ENCODE measurements around the gene TNS1. TPM values are rescaled to one million over a fixed set of nuclear protein-coding genes. Genes with fewer than 3 reads are reported as not detected.
"Not testable (repeated sequence)": the region's sequence is repeated elsewhere in the genome, so short reads cannot be mapped to it uniquely, and the experiment has no call there.

The TNS1 gene
- total RNA-seq, 1 donor from 2014 or later: 1,334 TPM

DNA sequence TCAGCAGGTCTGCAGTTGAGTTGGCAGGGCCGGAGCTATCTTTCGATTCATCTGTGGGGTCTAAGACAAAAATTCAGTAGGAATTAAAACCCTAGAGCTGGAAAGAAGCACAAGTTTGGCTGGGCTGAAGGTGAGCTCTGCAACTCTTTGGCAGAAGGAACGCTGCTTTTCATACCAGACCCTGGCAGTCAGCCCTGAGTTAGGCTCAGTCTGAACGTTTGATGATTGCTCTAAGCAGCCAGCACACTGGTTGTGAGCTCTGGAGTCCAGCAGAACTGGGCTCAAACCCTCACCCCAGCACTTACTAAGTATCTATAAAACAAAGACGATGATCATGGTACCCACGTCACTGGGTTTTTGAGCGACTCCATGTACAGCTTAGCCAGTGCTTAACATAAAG is 192.5 kb downstream of the TNS1 start:
- Histone ChIP-seq H3K4me1 (peaks cover 5 to 33% of the 10 kb centered on the region in 2 donors), H3K36me3 (peaks cover 94 to 95% of the 10 kb centered on the region in 2 donors), H3K27ac (no peak overlapping the region)

DNA sequence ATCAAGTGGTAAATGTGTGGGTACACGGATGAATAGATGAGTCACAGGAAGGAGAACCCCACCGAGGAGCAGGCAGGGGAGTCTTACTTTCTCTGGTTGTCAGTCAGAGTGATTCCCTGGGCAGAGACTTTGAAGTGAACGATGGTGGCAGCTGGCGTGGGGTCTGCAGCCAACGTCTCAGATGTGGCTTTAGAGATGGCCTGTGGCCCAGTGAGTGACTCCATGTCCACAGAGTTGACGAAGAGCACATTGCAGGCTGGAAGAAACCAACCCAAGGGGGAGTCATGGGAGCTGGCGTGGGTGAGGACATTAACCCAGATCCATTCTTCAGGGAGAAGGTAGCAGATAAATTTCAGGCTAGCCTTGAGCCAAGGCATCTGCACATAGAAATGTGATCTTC is 193.1 kb downstream of the TNS1 start:
- no peak for DNase-seq (ENCODE audit: low spot score in 2 of 2)
- H3K27me3 ChIP-seq: no peaks in the 10 kb centered on the region
- H3K4me1 ChIP-seq: peaks cover 5 to 37% of the 10 kb centered on the region in 2 donors
- intact Hi-C loops (cut with DNase I): no loop called here
- H3K4me3 ChIP-seq: no peak overlapping the region
- no peak overlapping the region for H3K27ac ChIP-seq
- no peaks in the 10 kb centered on the region for H3K9me3 ChIP-seq
- H3K36me3 ChIP-seq: peaks cover 94 to 95% of the 10 kb centered on the region in 2 donors
- TF ChIP-seq, protein P1, sequence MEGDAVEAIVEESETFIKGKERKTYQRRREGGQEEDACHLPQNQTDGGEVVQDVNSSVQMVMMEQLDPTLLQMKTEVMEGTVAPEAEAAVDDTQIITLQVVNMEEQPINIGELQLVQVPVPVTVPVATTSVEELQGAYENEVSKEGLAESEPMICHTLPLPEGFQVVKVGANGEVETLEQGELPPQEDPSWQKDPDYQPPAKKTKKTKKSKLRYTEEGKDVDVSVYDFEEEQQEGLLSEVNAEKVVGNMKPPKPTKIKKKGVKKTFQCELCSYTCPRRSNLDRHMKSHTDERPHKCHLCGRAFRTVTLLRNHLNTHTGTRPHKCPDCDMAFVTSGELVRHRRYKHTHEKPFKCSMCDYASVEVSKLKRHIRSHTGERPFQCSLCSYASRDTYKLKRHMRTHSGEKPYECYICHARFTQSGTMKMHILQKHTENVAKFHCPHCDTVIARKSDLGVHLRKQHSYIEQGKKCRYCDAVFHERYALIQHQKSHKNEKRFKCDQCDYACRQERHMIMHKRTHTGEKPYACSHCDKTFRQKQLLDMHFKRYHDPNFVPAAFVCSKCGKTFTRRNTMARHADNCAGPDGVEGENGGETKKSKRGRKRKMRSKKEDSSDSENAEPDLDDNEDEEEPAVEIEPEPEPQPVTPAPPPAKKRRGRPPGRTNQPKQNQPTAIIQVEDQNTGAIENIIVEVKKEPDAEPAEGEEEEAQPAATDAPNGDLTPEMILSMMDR (IDR thresholded peaks at IDR 0.05): no peak

More for the DNA sequence above, 192.5 kb downstream of the TNS1 start:
- H3K27me3 ChIP-seq: no peaks in the 10 kb centered on the region
- H3K4me3 ChIP-seq: no peak overlapping the region
- no peaks in the 10 kb centered on the region for H3K9me3 ChIP-seq
- intact Hi-C loops (cut with DNase I): no loop called here
- DNase-seq (ENCODE audit: low spot score in 2 of 2): no peak
- TF ChIP-seq, protein P1 (IDR thresholded peaks at IDR 0.05): no peak

DNA sequence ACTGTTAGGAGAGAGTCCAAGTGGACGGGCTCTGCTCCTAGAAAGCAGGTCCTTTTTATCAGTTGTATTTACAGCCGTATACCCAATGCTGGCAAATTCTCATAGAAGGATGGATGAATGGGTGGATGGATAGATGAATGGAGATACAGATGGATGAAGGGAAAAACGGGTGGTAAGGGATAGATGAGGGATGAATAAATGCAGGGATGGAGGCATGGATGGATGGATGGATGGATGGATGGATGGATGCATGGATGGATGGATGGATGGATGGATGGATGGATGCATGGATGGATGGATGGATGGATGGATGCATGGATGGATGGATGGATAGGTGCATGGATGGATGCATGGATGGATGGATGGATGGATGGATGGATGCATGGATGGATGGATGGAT is 193.8 kb downstream of the TNS1 start:
- peaks cover 5 to 41% of the 10 kb centered on the region in 2 donors for H3K4me1 ChIP-seq
- H3K4me3 ChIP-seq; DNase-seq (ENCODE audit: low spot score in 2 of 2); intact Hi-C loops (cut with DNase I); H3K9me3 ChIP-seq; H3K27me3 ChIP-seq: not testable (repeated sequence)
- H3K27ac ChIP-seq: peak overlapping the region; percentile 4 to 39
- peaks cover 94 to 95% of the 10 kb centered on the region in 2 donors for H3K36me3 ChIP-seq

DNA sequence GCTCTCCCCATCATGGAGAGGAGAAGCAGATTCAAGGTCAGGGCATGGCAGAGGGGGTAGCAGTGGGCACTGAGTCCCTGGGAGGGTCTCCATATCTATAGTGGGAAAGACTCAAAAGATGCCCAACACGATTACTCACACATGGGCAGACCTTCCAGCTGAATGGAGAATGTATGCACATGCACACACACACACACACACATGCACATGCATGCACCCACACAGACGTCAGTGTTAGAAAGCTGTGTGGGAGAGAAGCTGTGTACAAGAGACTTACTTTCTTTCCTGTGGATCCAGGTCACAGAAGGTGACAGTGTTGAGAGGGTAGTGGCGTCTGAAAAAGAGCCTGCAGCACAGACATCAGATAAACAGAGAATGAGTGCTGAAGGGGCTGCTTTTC is 194.5 kb downstream of the TNS1 start:
- intact Hi-C loops (cut with DNase I): no loop called here
- no peak overlapping the region for H3K4me3 ChIP-seq
- no peaks in the 10 kb centered on the region for H3K27me3 ChIP-seq
- no peaks in the 10 kb centered on the region for H3K9me3 ChIP-seq
- peaks cover 94 to 95% of the 10 kb centered on the region in 2 donors for H3K36me3 ChIP-seq
- H3K4me1 ChIP-seq: peaks cover 5 to 41% of the 10 kb centered on the region in 2 donors
- peak overlapping the region; percentile 4 to 39 for H3K27ac ChIP-seq
- TF ChIP-seq, protein P1 (IDR thresholded peaks at IDR 0.05): no peak
- no peak for DNase-seq (ENCODE audit: low spot score in 2 of 2)

DNA sequence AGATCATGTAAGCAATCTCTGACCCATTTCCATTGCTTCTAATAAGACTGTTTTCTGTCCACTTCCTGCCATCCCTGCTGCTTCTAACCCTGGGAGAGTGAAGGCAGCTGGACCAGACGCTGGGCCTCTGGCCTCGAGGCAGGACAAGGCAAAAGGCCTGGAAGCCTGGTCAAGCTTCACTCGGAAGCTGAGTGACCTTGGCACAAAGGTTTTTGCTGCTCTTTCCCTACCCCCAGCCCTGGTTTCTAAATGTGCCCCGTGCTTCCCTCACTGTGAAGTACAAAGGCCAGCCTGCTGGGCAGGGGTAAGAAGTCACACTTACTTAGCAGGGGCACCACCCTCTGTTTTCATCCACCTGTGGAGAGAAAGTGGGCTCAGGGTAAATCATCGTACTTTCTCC is 195.0 kb downstream of the TNS1 start:
- peaks cover 94 to 95% of the 10 kb centered on the region in 2 donors for H3K36me3 ChIP-seq
- no peak overlapping the region for H3K4me3 ChIP-seq

DNA sequence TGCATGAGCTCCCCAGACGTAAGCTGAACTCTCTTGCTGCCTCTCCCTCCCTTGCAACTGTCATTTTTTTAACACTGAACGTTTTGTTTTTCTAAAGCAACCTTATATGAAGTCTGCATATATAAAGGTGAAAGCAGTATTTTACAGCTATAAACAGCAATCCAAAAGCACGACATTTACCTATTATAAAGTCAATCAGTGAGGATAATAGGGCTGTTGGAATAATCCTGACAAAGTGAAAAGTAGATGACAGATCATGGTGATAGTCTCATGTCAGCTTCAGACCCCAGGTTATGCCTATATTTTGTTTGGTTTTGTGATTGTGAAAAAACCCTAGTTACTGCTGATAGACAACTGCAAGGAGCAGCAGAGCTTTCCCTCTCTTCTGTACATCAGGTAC is 195.8 kb downstream of the TNS1 start:
- Histone ChIP-seq H3K4me3 (no peak overlapping the region), H3K4me1 (peaks cover 5 to 41% of the 10 kb centered on the region in 2 donors), H3K36me3 (peaks cover 94 to 95% of the 10 kb centered on the region in 2 donors), H3K9me3 (no peaks in the 10 kb centered on the region), H3K27me3 (no peaks in the 10 kb centered on the region), H3K27ac (peak overlapping the region; percentile 6 to 36)
- no peak for DNase-seq (ENCODE audit: low spot score in 2 of 2)
- intact Hi-C loops (cut with DNase I): no loop called here
- TF ChIP-seq, protein P1 (IDR thresholded peaks at IDR 0.05): no peak

More for the DNA sequence above, 195.0 kb downstream of the TNS1 start:
- H3K4me1 ChIP-seq: peaks cover 5 to 41% of the 10 kb centered on the region in 2 donors
- TF ChIP-seq, protein P1 (IDR thresholded peaks at IDR 0.05): no peak
- intact Hi-C loops (cut with DNase I): no loop called here
- peak overlapping the region; percentile 35 to 39 for H3K27ac ChIP-seq
- no peak for DNase-seq (ENCODE audit: low spot score in 2 of 2)
- no peaks in the 10 kb centered on the region for H3K9me3 ChIP-seq
- no peaks in the 10 kb centered on the region for H3K27me3 ChIP-seq

Data from ascending aorta (tissue), 2 donors.